ENCODE results near the gene RYK.

Gene RYK

GRCh38 chr3:134111616-134112015 is 139.0 kb downstream of the RYK start:
- no peaks in the 10 kb centered on the region for H4K20me1 ChIP-seq
- no peaks in the 10 kb centered on the region for H3K27me3 ChIP-seq
- no peak overlapping the region for H3K27ac ChIP-seq
- peaks cover 0 to 24% (median 8%) of the 10 kb centered on the region in 11 experiments; a peak in 13 of 22 replicates for H3K9me3 ChIP-seq (replicated peaks in 1 of 11)
- H3K4me3 ChIP-seq = no peak overlapping the region
- no peak for TF ChIP-seq Cebpa-rat (IDR thresholded peaks at IDR 0.05)
- peaks cover 0 to 6% (median 0%) of the 10 kb centered on the region in 10 experiments; a peak in 2 of 20 replicates for H3K4me1 ChIP-seq
- H3K4me2 ChIP-seq = no peak overlapping the region
- H3K9ac ChIP-seq = no peak overlapping the region
- no peaks in the 10 kb centered on the region for H3K36me3 ChIP-seq

- no peak overlapping the region for H3K9ac ChIP-seq
- no peaks in the 10 kb centered on the region for H3K27me3 ChIP-seq
- H3K4me1 ChIP-seq = peaks cover 0 to 12% (median 0%) of the 10 kb centered on the region in 10 experiments; a peak in 2 of 20 replicates
- no peak overlapping the region for H3K4me2 ChIP-seq
- no peaks in the 10 kb centered on the region for H4K20me1 ChIP-seq
- no peak for TF ChIP-seq Cebpa-rat (IDR thresholded peaks at IDR 0.05)
- no peak overlapping the region for H3K4me3 ChIP-seq
- peaks cover 0 to 24% (median 8%) of the 10 kb centered on the region in 11 experiments; a peak in 13 of 22 replicates for H3K9me3 ChIP-seq (replicated peaks in 1 of 11)
- no peaks in the 10 kb centered on the region for H3K36me3 ChIP-seq
- no peak overlapping the region for H3K27ac ChIP-seq
Observed at GRCh38 chr3:134110963-134111362, 139.7 kb downstream of the RYK start.

Measured in BLaER1 treated with 17β-estradiol and CSF1 and Interleukin-3, amounts not matched to agents 10 nM and 100 nM (cell line).